Naive thymus-derived CD4-positive, alpha-beta T cell (primary cell): ENCODE measurements around the gene PLXNA1. TPM values are rescaled to one million over a fixed set of nuclear protein-coding genes. Genes with fewer than 3 reads are reported as not detected.

Experiments used
- ATAC-seq: fragments of 150-1000 bp; cut with Tn5 transposase; 2 replicates; pipeline ENCODE4 v1.10.0; 2021; ENCODE audit warnings: mild to moderate bottlenecking, moderate library complexity
- CTCF ChIA-PET: fragments of 350-600 bp; sonication (Branson Sonifier 250); formaldehyde crosslinking; loops from one replicate; lab custom pipeline; 2021; ENCODE audit warnings: antibody characterized with exemption; lab: Charles Lee
- POLR2A ChIA-PET: fragments of 350-600 bp; sonication (Branson Sonifier 250); formaldehyde crosslinking; loops from one replicate; lab custom pipeline; 2021; ENCODE audit warnings: antibody characterized with exemption, inconsistent platforms; lab: Charles Lee
- DNase-seq, 9 donors: peaks; one replicate each; pipeline versions ENCODE4 v3.0.0 to v3.0.0-alpha.2; 2020 to 2022; ENCODE audit warnings: mixed read lengths in 1 of 9
- H3K27ac ChIP-seq: one replicate; pipeline ENCODE4 v1.7.0; 2013; ENCODE audit warnings: mild to moderate bottlenecking, low read depth, low read length, moderate library complexity
- H3K27me3 ChIP-seq, 2 donors: one replicate each; pipeline ENCODE4 v1.7.0; 2013; ENCODE audit warnings: low read length in 2 of 2, mild to moderate bottlenecking in 2 of 2, moderate library complexity in 2 of 2; ENCODE audit not compliant: control insufficient read depth in 2 of 2, insufficient read depth in 2 of 2
- H3K36me3 ChIP-seq, 3 experiments: 1 replicate in 2 of 3; 2 replicates in 1 of 3; pipeline ENCODE4 v1.7.0; 2013; ENCODE audit warnings: low read length in 3 of 3, mild to moderate bottlenecking in 3 of 3, moderate library complexity in 1 of 3; ENCODE audit not compliant: insufficient read depth in 3 of 3, control insufficient read depth in 2 of 3
- H3K4me1 ChIP-seq, 2 donors: one replicate each; pipeline ENCODE4 v1.7.0; 2013; ENCODE audit warnings: low read length in 2 of 2, mild to moderate bottlenecking in 2 of 2, moderate library complexity in 1 of 2; ENCODE audit not compliant: control insufficient read depth in 2 of 2, insufficient read depth in 2 of 2
- H3K4me3 ChIP-seq: 2 replicates; pipeline ENCODE4 v1.7.0; 2013; ENCODE audit warnings: mild to moderate bottlenecking, low read length
- H3K9me3 ChIP-seq, 3 experiments: 1 replicate in 2 of 3; 2 replicates in 1 of 3; pipeline ENCODE4 v1.7.0; 2013; ENCODE audit warnings: low read length in 3 of 3; ENCODE audit not compliant: control insufficient read depth in 2 of 3
- H3K27ac Mint-ChIP-seq, 9 donors: one replicate each; pipeline ENCODE4 v1.8.0; 2020 to 2022; ENCODE audit warnings: mixed read lengths in 9 of 9, mild to moderate bottlenecking in 8 of 9, moderate library complexity in 5 of 9, inconsistent platforms in 2 of 9
- H3K27me3 Mint-ChIP-seq, 5 donors: one replicate each; pipeline ENCODE4 v1.8.0; 2021 to 2022; ENCODE audit warnings: mixed read lengths in 5 of 5, mild to moderate bottlenecking in 1 of 5
- H3K36me3 Mint-ChIP-seq, 5 donors: one replicate each; pipeline ENCODE4 v1.8.0; 2020 to 2022; ENCODE audit warnings: mixed read lengths in 5 of 5, mild to moderate bottlenecking in 3 of 5, inconsistent platforms in 1 of 5
- H3K4me1 Mint-ChIP-seq, 7 donors: one replicate each; pipeline ENCODE4 v1.8.0; 2020 to 2022; ENCODE audit warnings: mixed read lengths in 7 of 7, mild to moderate bottlenecking in 3 of 7, inconsistent platforms in 1 of 7
- H3K4me3 Mint-ChIP-seq, 10 donors: one replicate each; pipeline ENCODE4 v1.8.0; 2020 to 2022; ENCODE audit warnings: mild to moderate bottlenecking in 10 of 10, mixed read lengths in 10 of 10, moderate library complexity in 6 of 10, inconsistent platforms in 2 of 10
- H3K9me3 Mint-ChIP-seq, 11 donors: one replicate each; pipeline ENCODE4 v1.8.0; 2020 to 2022; ENCODE audit warnings: mixed read lengths in 11 of 11, mild to moderate bottlenecking in 4 of 11, inconsistent platforms in 1 of 11, moderate library complexity in 1 of 11
- intact Hi-C, 2 donors: fragments of 100-400 bp; cut with micrococcal nuclease; formaldehyde crosslinking; loops; one replicate each; pipeline ENCODE4 v1.15.1; 2023
- polyA plus RNA-seq, 2 donors: library from polyadenylated mRNA; unstranded; fragments of 300-500 nt; fragmentation: Illumina TruSeq; gene quantifications; one replicate each; pipeline ENCODE4 v1.2.3, GENCODE V29; 2021
- total RNA-seq, 6 experiments: library from RNA in 5 of 6; stranded (reverse) in 5 of 6; gene quantifications; 1 replicate in 5 of 6; 2 replicates in 1 of 6; pipeline ENCODE4 v1.2.3 and lab custom pipeline; 2021 to 2026

The PLXNA1 gene
- total and polyA plus RNA-seq, 7 experiments from 2014 or later, result 0.27 to 16.8 (median 9.4) TPM

GRCh38 chr3:126972866-126973265 lies 10.0 kb upstream of the PLXNA1 start:
- Mint-ChIP-seq H3K27me3 (peaks cover 7 to 20% (median 16%) of the 10 kb centered on the region in 5 donors), H3K9me3 (peaks cover 5 to 25% (median 15%) of the 10 kb centered on the region in 11 donors), H3K36me3 (peaks cover 5 to 14% (median 9%) of the 10 kb centered on the region in 5 donors), H3K4me3 (no peak overlapping the region), H3K4me1 (peaks cover 0 to 2% (median 0%) of the 10 kb centered on the region in 7 donors), H3K27ac (no peak overlapping the region)
- ChIA-PET CTCF (interaction anchor here (1.3 kb wide), 1 partner anchor 16 kb away, joined by 3 read pairs; no protein-coding TSS in a partner anchor), POLR2A (no interaction called here)
- no peak overlapping the region for H3K27ac ChIP-seq
- H3K4me3 ChIP-seq, result no peak overlapping the region
- H3K9me3 ChIP-seq, result no peaks in the 10 kb centered on the region
- H3K36me3 ChIP-seq, result no peaks in the 10 kb centered on the region
- H3K27me3 ChIP-seq, result no peaks in the 10 kb centered on the region
- ATAC-seq (peak; percentile 3), DNase-seq (no peak)
- intact Hi-C loops, result no loop called here
- no peaks in the 10 kb centered on the region for H3K4me1 ChIP-seq

- ChIA-PET CTCF (interaction anchor here (0.5 to 1.3 kb wide), 2 partner anchors 15 to 579 kb away, joined by 3 read pairs; no protein-coding TSS in a partner anchor), POLR2A (no interaction called here)
- peaks cover 5 to 14% (median 9%) of the 10 kb centered on the region in 5 donors for H3K36me3 Mint-ChIP-seq
- no peaks in the 10 kb centered on the region for H3K4me1 ChIP-seq
- H3K27me3 Mint-ChIP-seq, result peaks cover 12 to 25% (median 23%) of the 10 kb centered on the region in 5 donors
- no peak overlapping the region for H3K27ac Mint-ChIP-seq
- H3K27ac ChIP-seq, result no peak overlapping the region
- H3K4me1 Mint-ChIP-seq, result peaks cover 0 to 6% (median 0%) of the 10 kb centered on the region in 7 donors
- H3K36me3 ChIP-seq, result no peaks in the 10 kb centered on the region
- no peak for ATAC-seq
- H3K4me3 ChIP-seq, result no peak overlapping the region
- intact Hi-C loops, result no loop called here
- peaks cover 5 to 25% (median 15%) of the 10 kb centered on the region in 11 donors for H3K9me3 Mint-ChIP-seq
- no peaks in the 10 kb centered on the region for H3K27me3 ChIP-seq
- no peaks in the 10 kb centered on the region for H3K9me3 ChIP-seq
- no peak for DNase-seq
- H3K4me3 Mint-ChIP-seq, result no peak overlapping the region
Observed at GRCh38 chr3:126973814-126974213, 9.1 kb upstream of the PLXNA1 start.

GRCh38 chr3:126974756-126975155 lies 8.2 kb upstream of the PLXNA1 start:
- H3K36me3 Mint-ChIP-seq, result peaks cover 5 to 14% (median 9%) of the 10 kb centered on the region in 5 donors
- H3K36me3 ChIP-seq, result no peaks in the 10 kb centered on the region
- no peak overlapping the region for H3K27ac ChIP-seq
- intact Hi-C loops, result no loop called here
- H3K4me1 ChIP-seq, result no peaks in the 10 kb centered on the region
- no peak overlapping the region for H3K4me3 Mint-ChIP-seq
- H3K4me3 ChIP-seq, result no peak overlapping the region
- CTCF ChIA-PET, result no interaction called here
- no peak for DNase-seq
- H3K4me1 Mint-ChIP-seq, result peaks cover 0 to 11% (median 0%) of the 10 kb centered on the region in 7 donors
- no peak overlapping the region for H3K27ac Mint-ChIP-seq
- peaks cover 13 to 26% (median 23%) of the 10 kb centered on the region in 5 donors for H3K27me3 Mint-ChIP-seq
- ATAC-seq, result no peak
- no peaks in the 10 kb centered on the region for H3K9me3 ChIP-seq
- no peaks in the 10 kb centered on the region for H3K27me3 ChIP-seq
- peaks cover 5 to 25% (median 15%) of the 10 kb centered on the region in 11 donors for H3K9me3 Mint-ChIP-seq
- POLR2A ChIA-PET, result no interaction called here

- POLR2A ChIA-PET, result no interaction called here
- no peaks in the 10 kb centered on the region for H3K36me3 ChIP-seq
- no peaks in the 10 kb centered on the region for H3K9me3 ChIP-seq
- CTCF ChIA-PET, result no interaction called here
- no peak overlapping the region for H3K4me3 ChIP-seq
- DNase-seq (no peak), ATAC-seq (no peak)
- Mint-ChIP-seq H3K27ac (no peak overlapping the region), H3K9me3 (peaks cover 5 to 25% (median 15%) of the 10 kb centered on the region in 11 donors), H3K4me3 (no peak overlapping the region), H3K36me3 (peaks cover 5 to 14% (median 9%) of the 10 kb centered on the region in 5 donors), H3K4me1 (peaks cover 0 to 23% (median 6%) of the 10 kb centered on the region in 7 donors), H3K27me3 (peaks cover 18 to 26% (median 24%) of the 10 kb centered on the region in 5 donors)
- H3K27ac ChIP-seq, result no peak overlapping the region
- intact Hi-C loops, result no loop called here
- no peaks in the 10 kb centered on the region for H3K27me3 ChIP-seq
- peaks cover 4 to 6% of the 10 kb centered on the region in 2 donors for H3K4me1 ChIP-seq
Observed at GRCh38 chr3:126976906-126977305, 6.0 kb upstream of the PLXNA1 start.

GRCh38 chr3:126977821-126978220 lies 5.1 kb upstream of the PLXNA1 start:
- ATAC-seq (no peak), DNase-seq (no peak)
- Histone ChIP-seq H3K36me3 (no peaks in the 10 kb centered on the region), H3K27ac (no peak overlapping the region), H3K9me3 (no peaks in the 10 kb centered on the region), H3K4me1 (peaks cover 6 to 8% of the 10 kb centered on the region in 2 donors), H3K27me3 (no peaks in the 10 kb centered on the region), H3K4me3 (no peak overlapping the region)
- peak overlapping the region in 1 of 10 donors; percentile 13 for H3K4me3 Mint-ChIP-seq
- peaks cover 18 to 26% (median 24%) of the 10 kb centered on the region in 5 donors for H3K27me3 Mint-ChIP-seq
- H3K27ac Mint-ChIP-seq, result peak overlapping the region in 1 of 9 donors; percentile 57
- ChIA-PET POLR2A (no interaction called here), CTCF (no interaction called here)
- intact Hi-C loops, result no loop called here
- H3K36me3 Mint-ChIP-seq, result peaks cover 5 to 14% (median 9%) of the 10 kb centered on the region in 5 donors
- H3K4me1 Mint-ChIP-seq, result peaks cover 0 to 28% (median 9%) of the 10 kb centered on the region in 7 donors
- peaks cover 5 to 25% (median 15%) of the 10 kb centered on the region in 11 donors for H3K9me3 Mint-ChIP-seq

- H3K4me1 Mint-ChIP-seq, result peaks cover 0 to 28% (median 9%) of the 10 kb centered on the region in 7 donors
- CTCF ChIA-PET, result no interaction called here
Observed at GRCh38 chr3:126978291-126978690, 4.6 kb upstream of the PLXNA1 start.

More at GRCh38 chr3:126978291-126978690, 4.6 kb upstream of the PLXNA1 start:
- ATAC-seq, result no peak
- intact Hi-C loops, result no loop called here
- no peak for DNase-seq
- Mint-ChIP-seq H3K4me3 (no peak overlapping the region), H3K9me3 (peaks cover 5 to 24% (median 15%) of the 10 kb centered on the region in 11 donors), H3K27ac (peak overlapping the region in 1 of 9 donors; percentile 14), H3K27me3 (peaks cover 18 to 26% (median 24%) of the 10 kb centered on the region in 5 donors), H3K36me3 (peaks cover 5 to 14% (median 9%) of the 10 kb centered on the region in 5 donors)
- Histone ChIP-seq H3K36me3 (no peaks in the 10 kb centered on the region), H3K27ac (no peak overlapping the region), H3K4me3 (no peak overlapping the region), H3K9me3 (no peaks in the 10 kb centered on the region), H3K27me3 (no peaks in the 10 kb centered on the region), H3K4me1 (peaks cover 6 to 8% of the 10 kb centered on the region in 2 donors)
- POLR2A ChIA-PET, result no interaction called here
